AG04450 (cell line): ENCODE data around the gene CRADD. TPM values are rescaled to one million over a fixed set of nuclear protein-coding genes. Genes with fewer than 3 reads are reported as not detected.

Experiments used
- CTCF ChIA-PET: fragments of 300-600, 350-600 bp; formaldehyde crosslinking; extraction: SDS; loops from one replicate; lab custom pipeline; 2022; ENCODE audit warnings: antibody characterized with exemption, inconsistent platforms; lab: Charles Lee
- POLR2A ChIA-PET: fragments of 350-600 bp; formaldehyde crosslinking; extraction: SDS; loops from one replicate; lab custom pipeline; 2021; ENCODE audit warnings: antibody characterized with exemption, inconsistent platforms; lab: Yijun Ruan, JAX
- DNase-seq: peaks from one replicate; pipeline ENCODE4 v3.0.0-alpha.2; 2011; ENCODE audit warnings: low read depth, low spot score
- H3K27ac ChIP-seq: one replicate; pipeline ENCODE4 v1.5.1; 2012; ENCODE audit warnings: low read depth, low read length, control low read depth
- H3K27me3 ChIP-seq: one replicate; pipeline ENCODE4 v1.6.0; 2012; ENCODE audit warnings: low read length; ENCODE audit not compliant: control insufficient read depth, insufficient read depth
- H3K4me3 ChIP-seq: 2 replicates; pipeline ENCODE4 v1.5.1; 2011; ENCODE audit warnings: mild to moderate bottlenecking, low read depth, low read length, control low read depth
- H3K9me3 ChIP-seq: 2 replicates; pipeline ENCODE4 v1.5.1; 2012; ENCODE audit warnings: low read length; ENCODE audit not compliant: control insufficient read depth, insufficient read depth
- CTCF ChIP-seq: IDR thresholded peaks from 2 replicates; pipeline ENCODE4 v1.5.1; 2011; ENCODE audit warnings: low read depth, low read length, control low read depth, inconsistent platforms
- polyA plus RNA-seq: library from polyadenylated mRNA; depleted of rRNA; stranded (reverse); fragments of >200 nt; gene quantifications from 2 replicates; pipeline ENCODE4 v1.2.3, GENCODE V29; 2011

The CRADD gene
- polyA plus RNA-seq, 1 experiment = 8.8 TPM

- no peak for TF ChIP-seq CTCF
- ChIA-PET CTCF (interaction anchor here (1.8 kb wide), 1 partner anchor 412 kb away, joined by 5 read pairs; no protein-coding TSS in a partner anchor), POLR2A (interaction anchor here (1.0 kb wide), 1 partner anchor 41 kb away, joined by 4 read pairs; no protein-coding TSS in a partner anchor)
- Histone ChIP-seq H3K27ac (no peak overlapping the region), H3K27me3 (no peaks in the 10 kb centered on the region), H3K9me3 (no peaks in the 10 kb centered on the region), H3K4me3 (no peak overlapping the region)
- DNase-seq = peak; percentile 59
Observed at GRCh38 chr12:93689076-93689834, 12.1 kb downstream of the CRADD start.

- Histone ChIP-seq H3K9me3 (no peaks in the 10 kb centered on the region), H3K4me3 (no peak overlapping the region), H3K27me3 (no peaks in the 10 kb centered on the region), H3K27ac (no peak overlapping the region)
- no peak for DNase-seq
- ChIA-PET POLR2A (no interaction called here), CTCF (no interaction called here)
- no peak for TF ChIP-seq CTCF
Observed at GRCh38 chr12:93696462-93696861, 19.3 kb downstream of the CRADD start.

- ChIA-PET POLR2A (interaction anchor here (0.7 kb wide), 1 partner anchor 21 kb away, joined by 3 read pairs; the partner anchor contains the start of gene CRADD), CTCF (interaction anchor here (1.0 kb wide), 1 partner anchor 44 kb away, joined by 3 read pairs; no protein-coding TSS in a partner anchor)
- Histone ChIP-seq H3K27me3 (no peaks in the 10 kb centered on the region), H3K9me3 (no peaks in the 10 kb centered on the region), H3K27ac (peak overlapping the region; percentile 55), H3K4me3 (no peak overlapping the region)
- TF ChIP-seq CTCF = no peak
- no peak for DNase-seq
Observed at GRCh38 chr12:93698307-93699092, 21.3 kb downstream of the CRADD start.

- DNase-seq = peak; percentile 76
- Histone ChIP-seq H3K9me3 (no peaks in the 10 kb centered on the region), H3K27me3 (no peaks in the 10 kb centered on the region), H3K27ac (peak overlapping the region; percentile 55), H3K4me3 (no peak overlapping the region)
- POLR2A ChIA-PET = interaction anchor here (0.7 kb wide), 1 partner anchor 22 kb away, joined by 3 read pairs; the partner anchor contains the start of gene CRADD
- TF ChIP-seq CTCF = no peak
- CTCF ChIA-PET = interaction anchor here (1.0 kb wide), 1 partner anchor 45 kb away, joined by 3 read pairs; no protein-coding TSS in a partner anchor
Observed at GRCh38 chr12:93699271-93700145, 22.3 kb downstream of the CRADD start.
